Smooth muscle cell (in vitro differentiated cells): ENCODE measurements around the gene METTL15. TPM values are rescaled to one million over a fixed set of nuclear protein-coding genes. Genes with fewer than 3 reads are reported as not detected.

Experiments used
- DNase-seq: peaks from one replicate; lab custom pipeline; 2025; ENCODE audit not compliant: unreplicated experiment; lab: John Stamatoyannopoulos, UW
- H2AFZ ChIP-seq: fragments of 200-600 bp; sonication (generic); 2 replicates; pipeline ENCODE4 v1.6.0; 2016; ENCODE audit warnings: antibody characterized with exemption, low read depth, mild to moderate bottlenecking
- H3F3A ChIP-seq: fragments of 200-600 bp; sonication (generic); 2 replicates; pipeline ENCODE4 v1.6.0; 2017; ENCODE audit warnings: antibody characterized with exemption, low read depth
- H3K27ac ChIP-seq: fragments of 200-600 bp; sonication (generic); 2 replicates; pipeline ENCODE4 v1.5.1; 2016; ENCODE audit warnings: low read depth, mild to moderate bottlenecking
- H3K27me3 ChIP-seq: fragments of 200-600 bp; sonication (generic); 2 replicates; pipeline ENCODE4 v1.6.1; 2016; ENCODE audit warnings: low read depth, mild to moderate bottlenecking
- H3K36me3 ChIP-seq: fragments of 200-600 bp; sonication (generic); 2 replicates; pipeline ENCODE4 v1.5.1; 2016; ENCODE audit warnings: low read depth
- H3K4me1 ChIP-seq: fragments of 200-600 bp; sonication (generic); 2 replicates; pipeline ENCODE4 v1.5.1; 2016; ENCODE audit warnings: low read depth
- H3K4me2 ChIP-seq: fragments of 200-600 bp; sonication (generic); 2 replicates; pipeline ENCODE4 v1.6.0; 2016; ENCODE audit warnings: mild to moderate bottlenecking
- H3K4me3 ChIP-seq: fragments of 200-600 bp; sonication (generic); 2 replicates; pipeline ENCODE4 v1.5.1; 2016; ENCODE audit warnings: mild to moderate bottlenecking
- H3K79me2 ChIP-seq: fragments of 200-600 bp; sonication (generic); 2 replicates; pipeline ENCODE4 v1.6.0; 2016; ENCODE audit warnings: low read depth, mild to moderate bottlenecking
- H3K9ac ChIP-seq: fragments of 200-600 bp; sonication (generic); 2 replicates; pipeline ENCODE4 v1.6.0; 2016; ENCODE audit warnings: low read depth
- H3K9me3 ChIP-seq: fragments of 200-600 bp; sonication (generic); replicated peaks from 2 replicates; pipeline ENCODE4 v1.5.1; 2016; ENCODE audit warnings: low read depth
- H4K20me1 ChIP-seq: fragments of 200-600 bp; sonication (generic); 2 replicates; pipeline ENCODE4 v1.6.0; 2016; ENCODE audit warnings: low read depth
- CTCF ChIP-seq: fragments of 200-600 bp; sonication (generic); IDR thresholded peaks from 2 replicates; pipeline ENCODE4 v1.5.1; 2017; ENCODE audit warnings: borderline replicate concordance, mild to moderate bottlenecking, antibody characterized with exemption; ENCODE audit not compliant: insufficient read depth, poor library complexity, severe bottlenecking
- WGBS: methylation state at CpG from one replicate; pipeline ENCODE4 v1.1.7; 2016; ENCODE audit warnings: low lambda C conversion rate; 5-methylcytosine and 5-hydroxymethylcytosine counted together
- polyA plus RNA-seq: library from polyadenylated mRNA; unstranded; fragments of >200 nt; fragmentation: Nextera tagmentation; extraction: Ambion mirVana; gene quantifications from 2 replicates; pipeline ENCODE4 v1.2.1, GENCODE V29; 2016
- total RNA-seq: library from RNA; depleted of rRNA; stranded (reverse); fragments of >200 nt; gene quantifications from 2 replicates; pipeline ENCODE4 v1.2.3, GENCODE V29; 2014

The METTL15 gene
- total and polyA plus RNA-seq, 2 experiments from 2014 or later: 8.1 to 26.1 TPM

DNA sequence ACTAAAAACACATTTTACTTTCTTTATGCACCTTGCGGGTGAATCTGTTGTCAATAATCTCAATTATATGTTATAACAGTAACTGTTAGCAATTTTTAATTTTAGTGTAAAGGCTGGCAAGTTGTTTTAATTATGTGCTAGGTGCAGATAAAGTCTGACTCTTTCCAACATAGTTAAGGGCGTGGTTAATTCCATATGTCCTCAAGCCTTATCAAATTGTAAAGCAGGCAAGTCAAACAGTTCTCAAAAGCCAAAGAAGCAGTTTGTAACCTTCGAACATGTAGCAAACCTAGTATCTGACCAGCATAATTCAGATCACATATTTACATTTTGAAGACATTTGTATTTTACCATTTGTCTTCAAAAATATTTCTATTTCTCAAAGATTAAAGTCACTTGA is 29.2 kb downstream of the METTL15 start:
- H2AFZ ChIP-seq: no peak overlapping the region
- DNase-seq: no peak
- H3K36me3 ChIP-seq: peaks cover 26% of the 10 kb centered on the region
- no peak overlapping the region for H3K4me2 ChIP-seq
- TF ChIP-seq CTCF: no peak
- no peak overlapping the region for H3K27ac ChIP-seq
- H3K9ac ChIP-seq: no peak overlapping the region
- WGBS: 95% methylated on average over 3 of the region's 3 CpGs
- no peaks in the 10 kb centered on the region for H3K79me2 ChIP-seq
- H3F3A ChIP-seq: peaks cover 2% of the 10 kb centered on the region
- no peaks in the 10 kb centered on the region for H4K20me1 ChIP-seq
- peaks cover 13% of the 10 kb centered on the region for H3K9me3 ChIP-seq
- H3K27me3 ChIP-seq: no peaks in the 10 kb centered on the region
- H3K4me1 ChIP-seq: no peaks in the 10 kb centered on the region
- H3K4me3 ChIP-seq: no peak overlapping the region

GRCh38 chr11:28137832-28138231 is 29.6 kb downstream of the METTL15 start:
- Histone ChIP-seq H3K27ac (no peak overlapping the region), H3K9me3 (peaks cover 13% of the 10 kb centered on the region), H3K4me1 (no peaks in the 10 kb centered on the region), H3F3A (peaks cover 6% of the 10 kb centered on the region), H3K27me3 (no peaks in the 10 kb centered on the region), H2AFZ (no peak overlapping the region), H3K79me2 (no peaks in the 10 kb centered on the region), H3K9ac (no peak overlapping the region), H3K36me3 (peaks cover 26% of the 10 kb centered on the region), H3K4me3 (no peak overlapping the region), H4K20me1 (no peaks in the 10 kb centered on the region), H3K4me2 (no peak overlapping the region)
- DNase-seq: no peak
- TF ChIP-seq CTCF: no peak
- WGBS: 93% methylated on average over 1 of the region's 1 CpG

- Histone ChIP-seq H3K4me2 (no peak overlapping the region), H3K36me3 (peaks cover 23% of the 10 kb centered on the region), H3K27me3 (no peaks in the 10 kb centered on the region), H3K9ac (no peak overlapping the region), H4K20me1 (no peaks in the 10 kb centered on the region), H3K4me1 (peaks cover 5% of the 10 kb centered on the region), H3K9me3 (peaks cover 13% of the 10 kb centered on the region), H3K27ac (no peak overlapping the region), H2AFZ (no peak overlapping the region), H3K79me2 (no peaks in the 10 kb centered on the region), H3F3A (peaks cover 13% of the 10 kb centered on the region), H3K4me3 (no peak overlapping the region)
- TF ChIP-seq CTCF: no peak
- DNase-seq: no peak
- 97% methylated on average over 5 of the region's 5 CpGs for WGBS
Measured at GRCh38 chr11:28139841-28140415, 31.7 kb downstream of the METTL15 start.
